OCI-LY3 (cell line): ENCODE results near the gene LIFR.

ENCODE experiments used
- H2AFZ ChIP-seq: fragments of 200-600, 300-600 bp; shearing (Covaris generic); 2 replicates; pipeline ENCODE4 v1.6.0; 2014; ENCODE audit warnings: antibody characterized with exemption, low read depth, low read length
- H3K27ac ChIP-seq: fragments of 200-600, 300-600 bp; sonication (generic); 2 replicates; pipeline ENCODE4 v1.5.1; 2014; ENCODE audit warnings: mild to moderate bottlenecking, low read length, moderate library complexity, mixed read lengths
- H3K27me3 ChIP-seq: fragments of 200-600, 300-600 bp; sonication (generic); 2 replicates; pipeline ENCODE4 v1.6.1; 2014; ENCODE audit warnings: low read depth, low read length, mixed read lengths
- H3K36me3 ChIP-seq: fragments of 200-600, 300-600 bp; sonication (generic); replicated peaks from 2 replicates; pipeline ENCODE3; 2014; ENCODE audit warnings: low read depth, low read length, mixed read lengths
- H3K4me1 ChIP-seq: fragments of 300-600, 200-600 bp; sonication (generic); 2 replicates; pipeline ENCODE4 v1.6.1; 2014; ENCODE audit warnings: low read length, mixed read lengths
- H3K4me2 ChIP-seq: fragments of 200-600, 300-600 bp; sonication (generic); 2 replicates; pipeline ENCODE4 v1.6.1; 2014; ENCODE audit warnings: low read length, mixed read lengths
- H3K4me3 ChIP-seq: fragments of 300-600, 200-600 bp; sonication (generic); 2 replicates; pipeline ENCODE4 v1.5.1; 2014; ENCODE audit warnings: antibody characterized with exemption, mild to moderate bottlenecking, low read length, moderate library complexity
- H3K79me2 ChIP-seq: fragments of 300-600, 200-600 bp; shearing (Covaris generic); 2 replicates; pipeline ENCODE4 v1.6.1; 2014; ENCODE audit warnings: mild to moderate bottlenecking, low read length, mixed read lengths
- H3K9ac ChIP-seq: fragments of 300-600, 200-600 bp; shearing (Covaris generic); 2 replicates; pipeline ENCODE4 v1.6.0; 2014; ENCODE audit warnings: mild to moderate bottlenecking, low read length, moderate library complexity
- H3K9me3 ChIP-seq: fragments of 200-600, 300-600 bp; shearing (Covaris generic); 2 replicates; pipeline ENCODE4 v1.6.1; 2014; ENCODE audit warnings: low read length, mixed read lengths; ENCODE audit not compliant: insufficient read depth
- H4K20me1 ChIP-seq: fragments of 200-600, 300-600 bp; sonication (generic); 2 replicates; pipeline ENCODE4 v1.6.1; 2016; ENCODE audit warnings: low read length, mixed read lengths; ENCODE audit not compliant: insufficient read depth
- EZH2phosphoT487 ChIP-seq: fragments of 200-600 bp; shearing (Covaris generic); IDR thresholded peaks from 2 replicates; pipeline ENCODE4 v1.6.1; 2018; ENCODE audit warnings: antibody characterized with exemption, mixed run types, low read depth
- TF ChIP-seq, protein P1 (sequence below): fragments of 200-600, 300-600 bp; sonication (generic); IDR thresholded peaks from 2 replicates; pipeline ENCODE4 v1.5.1; 2014; ENCODE audit warnings: antibody characterized with exemption, low read length, low read depth

LIFR gene

DNA sequence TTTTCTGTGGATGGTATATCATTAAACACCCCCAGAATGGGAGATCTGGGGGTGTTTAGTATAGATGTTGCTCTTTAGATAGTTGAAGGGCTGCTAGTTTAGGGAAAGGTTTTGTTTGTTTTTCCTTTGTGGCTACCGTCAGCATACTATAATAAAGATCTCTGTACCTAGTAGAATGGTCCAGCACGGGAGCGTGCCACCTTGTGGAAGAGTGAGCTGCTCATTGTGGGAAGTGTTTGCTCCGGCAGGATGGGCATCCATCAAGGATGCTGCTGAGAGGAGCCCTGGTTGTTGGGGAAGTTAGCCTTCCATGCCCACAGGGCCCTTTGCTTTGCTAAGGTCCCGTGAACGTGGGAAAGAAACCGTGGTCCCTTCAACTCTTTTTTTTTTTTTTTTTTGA is 113.1 kb downstream of the LIFR start:
- Histone ChIP-seq H3K79me2 (no peaks in the 10 kb centered on the region), H3K4me2 (no peak overlapping the region), H3K9me3 (no peaks in the 10 kb centered on the region), H3K4me1 (no peaks in the 10 kb centered on the region), H3K9ac (no peak overlapping the region), H3K27me3 (peaks cover 43% of the 10 kb centered on the region), H2AFZ (no peak overlapping the region), H3K27ac (no peak overlapping the region), H3K4me3 (no peak overlapping the region), H3K36me3 (no peaks in the 10 kb centered on the region), H4K20me1 (peaks cover 9% of the 10 kb centered on the region; the same call in 1 of the 2 replicates)
- no peak for TF ChIP-seq EZH2phosphoT487
- TF ChIP-seq, protein P1, sequence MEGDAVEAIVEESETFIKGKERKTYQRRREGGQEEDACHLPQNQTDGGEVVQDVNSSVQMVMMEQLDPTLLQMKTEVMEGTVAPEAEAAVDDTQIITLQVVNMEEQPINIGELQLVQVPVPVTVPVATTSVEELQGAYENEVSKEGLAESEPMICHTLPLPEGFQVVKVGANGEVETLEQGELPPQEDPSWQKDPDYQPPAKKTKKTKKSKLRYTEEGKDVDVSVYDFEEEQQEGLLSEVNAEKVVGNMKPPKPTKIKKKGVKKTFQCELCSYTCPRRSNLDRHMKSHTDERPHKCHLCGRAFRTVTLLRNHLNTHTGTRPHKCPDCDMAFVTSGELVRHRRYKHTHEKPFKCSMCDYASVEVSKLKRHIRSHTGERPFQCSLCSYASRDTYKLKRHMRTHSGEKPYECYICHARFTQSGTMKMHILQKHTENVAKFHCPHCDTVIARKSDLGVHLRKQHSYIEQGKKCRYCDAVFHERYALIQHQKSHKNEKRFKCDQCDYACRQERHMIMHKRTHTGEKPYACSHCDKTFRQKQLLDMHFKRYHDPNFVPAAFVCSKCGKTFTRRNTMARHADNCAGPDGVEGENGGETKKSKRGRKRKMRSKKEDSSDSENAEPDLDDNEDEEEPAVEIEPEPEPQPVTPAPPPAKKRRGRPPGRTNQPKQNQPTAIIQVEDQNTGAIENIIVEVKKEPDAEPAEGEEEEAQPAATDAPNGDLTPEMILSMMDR: no peak

DNA sequence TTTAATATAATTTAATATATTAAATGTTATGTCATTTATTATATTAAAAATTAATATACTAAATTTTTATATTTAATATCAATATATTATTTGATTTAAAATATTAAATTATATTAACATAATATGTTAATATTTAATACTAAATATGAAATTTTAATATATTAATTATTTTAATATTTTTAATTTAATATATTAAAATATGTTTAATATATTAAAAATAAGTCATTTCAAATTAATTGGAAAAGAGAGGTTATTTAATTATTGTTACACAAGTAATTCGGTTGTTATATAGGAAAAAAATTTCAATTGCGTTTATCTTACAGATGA is 114.2 kb downstream of the LIFR start:
- peaks cover 33% of the 10 kb centered on the region for H3K27me3 ChIP-seq
- no peak overlapping the region for H3K4me2 ChIP-seq
- no peaks in the 10 kb centered on the region for H3K4me1 ChIP-seq
- H3K36me3 ChIP-seq: no peaks in the 10 kb centered on the region
- no peak overlapping the region for H2AFZ ChIP-seq
- no peak for TF ChIP-seq EZH2phosphoT487
- TF ChIP-seq, protein P1: no peak
- no peak overlapping the region for H3K4me3 ChIP-seq
- no peaks in the 10 kb centered on the region for H3K9me3 ChIP-seq
- peaks cover 4% of the 10 kb centered on the region; the same call in 1 of the 2 replicates for H4K20me1 ChIP-seq
- no peaks in the 10 kb centered on the region for H3K79me2 ChIP-seq
- H3K27ac ChIP-seq: no peak overlapping the region
- H3K9ac ChIP-seq: no peak overlapping the region

DNA sequence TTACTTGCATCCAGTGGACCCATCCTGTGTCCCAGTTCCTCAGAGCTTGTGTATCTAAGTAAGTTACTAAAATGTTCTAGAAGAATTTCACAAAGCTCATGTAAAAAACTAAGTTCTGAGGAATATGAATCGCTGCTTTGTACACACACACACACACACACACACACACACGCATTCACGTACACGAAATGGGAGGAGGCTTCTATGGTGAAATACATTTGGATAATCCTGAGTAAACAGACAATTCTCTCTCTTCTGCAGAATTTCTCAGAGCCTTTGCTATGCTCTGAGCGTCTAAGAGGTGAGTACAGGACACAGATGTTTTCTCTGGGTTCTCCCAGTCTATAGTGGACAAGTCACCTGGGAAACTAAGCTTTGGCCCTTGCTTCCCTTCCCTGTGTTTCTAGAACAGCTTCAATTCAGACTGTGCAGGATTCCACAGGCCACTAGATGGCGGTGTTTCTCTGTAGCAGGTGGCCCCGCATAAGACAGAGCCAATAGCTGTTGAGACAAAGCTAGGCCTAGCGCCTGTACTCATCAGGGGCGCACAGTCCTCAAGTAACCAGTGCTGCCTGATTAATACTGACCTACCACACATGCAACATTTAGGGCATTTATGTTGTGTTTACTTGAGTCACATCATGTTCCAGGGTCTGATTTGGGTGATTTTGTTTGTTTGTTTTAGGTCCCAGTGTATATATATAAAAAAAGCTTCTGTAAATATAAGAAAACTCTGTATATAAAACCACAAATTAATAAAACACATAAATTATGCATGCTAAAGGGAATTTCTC is 114.8 kb downstream of the LIFR start:
- no peak overlapping the region for H3K4me3 ChIP-seq
- TF ChIP-seq EZH2phosphoT487: no peak
- TF ChIP-seq, protein P1: peak; percentile 86
- H3K4me1 ChIP-seq: no peaks in the 10 kb centered on the region
- H3K36me3 ChIP-seq: no peaks in the 10 kb centered on the region
- no peaks in the 10 kb centered on the region for H3K9me3 ChIP-seq
- H3K4me2 ChIP-seq: no peak overlapping the region
- H2AFZ ChIP-seq: no peak overlapping the region
- H3K27me3 ChIP-seq: peaks cover 29% of the 10 kb centered on the region
- no peaks in the 10 kb centered on the region for H3K79me2 ChIP-seq
- no peaks in the 10 kb centered on the region for H4K20me1 ChIP-seq
- no peak overlapping the region for H3K27ac ChIP-seq
- no peak overlapping the region for H3K9ac ChIP-seq

DNA sequence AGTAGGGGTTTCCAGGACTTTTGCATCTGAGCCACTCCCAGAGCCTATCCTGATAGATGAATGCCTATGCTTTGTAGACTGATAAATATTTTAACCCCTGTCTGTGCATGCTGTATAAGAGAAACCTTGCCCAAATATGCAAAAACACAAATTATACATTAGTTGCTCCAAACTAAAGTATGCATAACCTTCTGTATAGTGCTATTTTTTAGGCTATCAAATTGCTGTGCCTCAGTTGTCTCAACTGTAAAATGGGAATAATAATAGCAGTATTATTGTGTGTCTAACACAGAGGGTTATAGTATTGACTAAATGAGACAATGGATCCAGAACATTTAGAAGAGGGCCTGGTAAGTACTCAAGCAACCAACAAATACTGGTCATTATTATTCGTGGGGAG is 117.7 kb downstream of the LIFR start:
- no peak for TF ChIP-seq EZH2phosphoT487
- TF ChIP-seq, protein P1: no peak
- H3K27me3 ChIP-seq: peaks cover 32% of the 10 kb centered on the region
- H3K9ac ChIP-seq: no peak overlapping the region
- H3K4me3 ChIP-seq: no peak overlapping the region
- no peaks in the 10 kb centered on the region for H3K79me2 ChIP-seq
- no peaks in the 10 kb centered on the region for H3K4me1 ChIP-seq
- no peak overlapping the region for H3K27ac ChIP-seq
- H3K36me3 ChIP-seq: no peaks in the 10 kb centered on the region
- H4K20me1 ChIP-seq: no peaks in the 10 kb centered on the region
- H3K4me2 ChIP-seq: no peak overlapping the region
- H2AFZ ChIP-seq: no peak overlapping the region
- no peaks in the 10 kb centered on the region for H3K9me3 ChIP-seq
